H9 (cell line): Measurements from ENCODE around the gene ANXA1. TPM values are rescaled to one million over a fixed set of nuclear protein-coding genes. Genes with fewer than 3 reads are reported as not detected.

Experiments
- DNase-seq: peaks from one replicate; pipeline ENCODE4 v3.0.0-alpha.2; 2017
- H2AFZ ChIP-seq: one replicate; pipeline ENCODE4 v1.6.1; 2013; ENCODE audit warnings: mild to moderate bottlenecking, low read length, control low read depth, moderate library complexity
- H2AK5ac ChIP-seq: 2 replicates; pipeline ENCODE4 v1.6.1; 2013; ENCODE audit warnings: low read length, control low read depth, mixed read lengths; ENCODE audit not compliant: insufficient read length
- H2BK120ac ChIP-seq: one replicate; pipeline ENCODE4 v1.6.1; 2013; ENCODE audit warnings: low read depth, mild to moderate bottlenecking, low read length, control low read depth, inconsistent platforms; ENCODE audit not compliant: poor library complexity, severe bottlenecking
- H2BK12ac ChIP-seq: 2 replicates; pipeline ENCODE4 v1.6.1; 2013; ENCODE audit warnings: low read length, control low read depth, mixed read lengths, low read depth; ENCODE audit not compliant: insufficient read length
- H2BK15ac ChIP-seq: 2 replicates; pipeline ENCODE4 v1.6.1; 2013; ENCODE audit warnings: low read depth, low read length, control low read depth
- H2BK20ac ChIP-seq: one replicate; pipeline ENCODE4 v1.6.1; 2013; ENCODE audit warnings: low read depth, mild to moderate bottlenecking, low read length, control low read depth, inconsistent platforms; ENCODE audit not compliant: poor library complexity, severe bottlenecking
- H2BK5ac ChIP-seq: 2 replicates; pipeline ENCODE4 v1.6.1; 2013; ENCODE audit warnings: low read length, control low read depth, mixed read lengths; ENCODE audit not compliant: insufficient read length
- H3K14ac ChIP-seq: 2 replicates; pipeline ENCODE4 v1.6.1; 2013; ENCODE audit warnings: low read length, control low read depth; ENCODE audit not compliant: insufficient read depth
- H3K18ac ChIP-seq: 2 replicates; pipeline ENCODE4 v1.6.1; 2013; ENCODE audit warnings: low read depth, mild to moderate bottlenecking, mixed read lengths, low read length, control low read depth; ENCODE audit not compliant: insufficient read length
- H3K23ac ChIP-seq: 2 replicates; pipeline ENCODE4 v1.6.1; 2013; ENCODE audit warnings: low read length, control low read depth, mixed read lengths, low read depth; ENCODE audit not compliant: insufficient read length
- H3K23me2 ChIP-seq: 2 replicates; pipeline ENCODE4 v1.6.1; 2013; ENCODE audit warnings: low read depth, mild to moderate bottlenecking, mixed read lengths, low read length, control low read depth; ENCODE audit not compliant: insufficient read length, poor library complexity, severe bottlenecking
- H3K27ac ChIP-seq: 2 replicates; pipeline ENCODE4 v1.5.1; 2013; ENCODE audit warnings: low read length, control low read depth, mixed read lengths, low read depth; ENCODE audit not compliant: insufficient read length
- H3K27me3 ChIP-seq: 2 replicates; pipeline ENCODE4 v1.6.1; 2013; ENCODE audit warnings: low read length, control low read depth, inconsistent platforms; ENCODE audit not compliant: insufficient read depth
- H3K4ac ChIP-seq: 2 replicates; pipeline ENCODE4 v1.6.1; 2013; ENCODE audit warnings: low read depth, mild to moderate bottlenecking, control low read depth, inconsistent platforms, low read length, moderate library complexity
- H3K4me1 ChIP-seq: 2 replicates; pipeline ENCODE4 v1.6.1; 2013; ENCODE audit warnings: low read length, control low read depth, inconsistent platforms; ENCODE audit not compliant: insufficient read depth
- H3K4me2 ChIP-seq: 2 replicates; pipeline ENCODE4 v1.6.1; 2013; ENCODE audit warnings: low read length, control low read depth, mixed read lengths; ENCODE audit not compliant: insufficient read length, insufficient read depth
- H3K56ac ChIP-seq: 2 replicates; pipeline ENCODE4 v1.6.1; 2013; ENCODE audit warnings: low read depth, mild to moderate bottlenecking, mixed read lengths, low read length, control low read depth; ENCODE audit not compliant: insufficient read length
- H3K79me1 ChIP-seq: 2 replicates; pipeline ENCODE4 v1.6.1; 2013; ENCODE audit warnings: low read depth, mild to moderate bottlenecking, moderate library complexity, low read length, control low read depth, inconsistent platforms; ENCODE audit not compliant: insufficient read depth, poor library complexity, severe bottlenecking
- H3K79me2 ChIP-seq: 2 replicates; pipeline ENCODE4 v1.6.1; 2013; ENCODE audit warnings: low read length, control low read depth, inconsistent platforms; ENCODE audit not compliant: insufficient read depth
- H3K9ac ChIP-seq: 2 replicates; pipeline ENCODE4 v1.6.1; 2013; ENCODE audit warnings: low read length, control low read depth, mixed read lengths; ENCODE audit not compliant: insufficient read length; ENCODE audit errors: extremely low read depth
- H3K9me3 ChIP-seq: one replicate; pipeline ENCODE4 v1.6.1; 2013; ENCODE audit warnings: low read depth, low read length, inconsistent platforms; ENCODE audit not compliant: control insufficient read depth
- H3T11ph ChIP-seq: one replicate; pipeline ENCODE4 v1.6.1; 2013; ENCODE audit warnings: mild to moderate bottlenecking, low read length, control low read depth, inconsistent platforms
- H4K20me1 ChIP-seq: one replicate; pipeline ENCODE4 v1.6.1; 2013; ENCODE audit not compliant: control insufficient read depth, insufficient read length, insufficient read depth
- H4K5ac ChIP-seq: 2 replicates; pipeline ENCODE4 v1.6.1; 2013; ENCODE audit warnings: low read depth, mild to moderate bottlenecking, mixed read lengths, low read length, control low read depth; ENCODE audit not compliant: insufficient read length
- H4K8ac ChIP-seq: replicated peaks from 2 replicates; pipeline ENCODE4 v1.6.1; 2013; ENCODE audit warnings: low read length, control low read depth, mixed read lengths, low read depth; ENCODE audit not compliant: insufficient read length
- H4K91ac ChIP-seq: 2 replicates; pipeline ENCODE4 v1.6.1; 2013; ENCODE audit warnings: low read depth, mild to moderate bottlenecking, moderate library complexity, mixed read lengths, low read length, control low read depth; ENCODE audit not compliant: insufficient read length
- H3K27ac Mint-ChIP-seq, 3 experiments: 2 replicates in 2 of 3; 3 replicates in 1 of 3; pipeline ENCODE4 v1.8.0; 2020 to 2021; ENCODE audit warnings: mixed read lengths in 3 of 3, mild to moderate bottlenecking in 1 of 3, moderate library complexity in 1 of 3
- H3K27me3 Mint-ChIP-seq: 2 replicates; pipeline ENCODE4 v1.8.0; 2021; ENCODE audit warnings: low read depth, mild to moderate bottlenecking, moderate library complexity, mixed read lengths
- H3K36me3 Mint-ChIP-seq, 3 experiments: 2 replicates in 2 of 3; 3 replicates in 1 of 3; pipeline ENCODE4 v1.8.0; 2020 to 2021; ENCODE audit warnings: low read depth in 3 of 3, mixed read lengths in 3 of 3; ENCODE audit not compliant: insufficient read depth in 1 of 3
- H3K4me1 Mint-ChIP-seq, 2 experiments: 2 replicates each; pipeline ENCODE4 v1.8.0; 2020; ENCODE audit warnings: mixed read lengths in 2 of 2
- H3K4me3 Mint-ChIP-seq, 2 experiments: 2 replicates in 1 of 2; 3 replicates in 1 of 2; pipeline ENCODE4 v1.8.0; 2020 to 2021; ENCODE audit warnings: mild to moderate bottlenecking in 2 of 2, mixed read lengths in 2 of 2, moderate library complexity in 1 of 2
- H3K9me3 Mint-ChIP-seq, 2 experiments: 2 replicates in 1 of 2; 3 replicates in 1 of 2; pipeline ENCODE4 v1.8.0; 2020; ENCODE audit warnings: mild to moderate bottlenecking in 2 of 2, mixed read lengths in 2 of 2, moderate library complexity in 1 of 2
- CTCF ChIP-seq: fragments of 200-600 bp; sonication (generic); conservative IDR thresholded peaks from 3 replicates; pipeline ENCODE4 v1.8.0; 2021; ENCODE audit warnings: antibody characterized with exemption, mild to moderate bottlenecking
- WGBS: extraction: QIAGEN DNeasy Blood & Tissue Kit; methylation state at CpG from one replicate; pipeline ENCODE4 v1.1.7; 2013; ENCODE audit warnings: missing lambda C conversion rate, low lambda C conversion rate, mixed read lengths; ENCODE audit not compliant: insufficient read length; ENCODE audit errors: extremely low coverage; 5-methylcytosine and 5-hydroxymethylcytosine counted together
- total RNA-seq: library from RNA; stranded (reverse); gene quantifications from 2 replicates; pipeline ENCODE4 v1.2.1, GENCODE V29; 2021

Gene ANXA1
- total RNA-seq, 1 experiment from 2014 or later = 3.5 TPM

- no CpG with 5 or more reads among the region's 3 CpGs for WGBS
- Histone ChIP-seq H3K4ac (no peak overlapping the region), H3K14ac (no peak overlapping the region), H3K18ac (no peak overlapping the region), H3K27me3 (no peaks in the 10 kb centered on the region), H3T11ph (no peak overlapping the region), H3K4me1 (peaks cover 4% of the 10 kb centered on the region; the same call in 1 of the 2 replicates), H2AK5ac (no peak overlapping the region), H2BK15ac (no peak overlapping the region), H3K56ac (no peak overlapping the region), H4K20me1 (no peaks in the 10 kb centered on the region), H3K9ac (no peak overlapping the region), H3K27ac (peak overlapping the region; percentile 89), H3K9me3 (no peaks in the 10 kb centered on the region), H3K23ac (no peak overlapping the region), H3K4me2 (no peak overlapping the region), H3K79me2 (0 out of 2 replicates have a peak, but pooled peaks cover 2% of the 10 kb centered on the region), H2BK5ac (no peak overlapping the region), H2BK120ac (no peak overlapping the region), H4K91ac (no peak overlapping the region), H3K23me2 (no peaks in the 10 kb centered on the region), H4K5ac (no peak overlapping the region), H4K8ac (no peak overlapping the region), H2AFZ (no peak overlapping the region), H2BK20ac (no peak overlapping the region), H2BK12ac (no peak overlapping the region), H3K79me1 (no peaks in the 10 kb centered on the region)
- H3K9me3 Mint-ChIP-seq = peaks cover 25% of the 10 kb centered on the region in 2 experiments
- no peaks in the 10 kb centered on the region for H3K27me3 Mint-ChIP-seq
- no peak for TF ChIP-seq CTCF
- DNase-seq = peak; percentile 79
- H3K4me1 Mint-ChIP-seq = peaks cover 33 to 38% of the 10 kb centered on the region in 2 experiments
- peak overlapping the region; percentile 34 to 53 for H3K4me3 Mint-ChIP-seq
- peaks cover 17 to 29% (median 24%) of the 10 kb centered on the region in 3 experiments for H3K36me3 Mint-ChIP-seq
- H3K27ac Mint-ChIP-seq = peak overlapping the region; percentile 74 to 98 (median 97)
Measured at GRCh38 chr9:73215249-73215648, 63.6 kb downstream of the ANXA1 start.
